CD4-positive, alpha-beta T cell (primary cell): Measurements from ENCODE around the gene ETV5. TPM values are rescaled to one million over a fixed set of nuclear protein-coding genes. Genes with fewer than 3 reads are reported as not detected.

Source experiments
- ATAC-seq: fragments of 200-7000 bp; cut with Tn5 transposase; one replicate; pipeline ENCODE4 v1.10.0; 2022; ENCODE audit warnings: mild to moderate bottlenecking; ENCODE audit not compliant: poor library complexity
- CTCF ChIA-PET: fragments of 350-600 bp; sonication (Branson Sonifier 250); formaldehyde crosslinking; loops from one replicate; lab custom pipeline; 2021; ENCODE audit warnings: antibody characterized with exemption, inconsistent platforms; lab: Charles Lee
- POLR2A ChIA-PET: fragments of 350-600 bp; sonication (Branson Sonifier 250); formaldehyde crosslinking; loops from one replicate; lab custom pipeline; 2021; ENCODE audit warnings: antibody characterized with exemption, inconsistent platforms; lab: Charles Lee
- DNase-seq, 14 experiments: peaks; one replicate each; pipeline ENCODE4 v3.0.0-alpha.2; 2013 to 2020; ENCODE audit warnings: mixed read lengths in 2 of 14
- H3K27ac ChIP-seq, 2 donors: one replicate each; pipeline versions ENCODE4 v1.5.1 to v1.7.0; 2013; ENCODE audit warnings: low read length in 2 of 2, low read depth in 1 of 2, mild to moderate bottlenecking in 1 of 2
- H3K27me3 ChIP-seq, 2 experiments: 1 replicate in 1 of 2; 2 replicates in 1 of 2; pipeline versions ENCODE4 v1.6.1 to v1.7.0; 2013; ENCODE audit warnings: low read length in 2 of 2, control low read depth in 1 of 2, mild to moderate bottlenecking in 1 of 2, moderate library complexity in 1 of 2; ENCODE audit not compliant: insufficient read depth in 2 of 2, control insufficient read depth in 1 of 2
- H3K36me3 ChIP-seq: one replicate; pipeline ENCODE4 v1.6.1; 2013; ENCODE audit warnings: low read length, control low read depth; ENCODE audit not compliant: insufficient read depth
- H3K4me1 ChIP-seq: one replicate; pipeline ENCODE4 v1.6.1; 2013; ENCODE audit warnings: low read length, control low read depth; ENCODE audit not compliant: insufficient read depth
- H3K4me3 ChIP-seq: one replicate; pipeline ENCODE4 v1.5.1; 2013; ENCODE audit warnings: mild to moderate bottlenecking, low read length, moderate library complexity
- H3K9me3 ChIP-seq, 2 experiments: 1 replicate in 1 of 2; 2 replicates in 1 of 2; pipeline versions ENCODE4 v1.6.1 to v1.7.0; 2013; ENCODE audit warnings: low read length in 2 of 2, mild to moderate bottlenecking in 2 of 2, control low read depth in 1 of 2, moderate library complexity in 1 of 2; ENCODE audit not compliant: control insufficient read depth in 1 of 2, insufficient read depth in 1 of 2
- H3K27ac Mint-ChIP-seq: one replicate; pipeline ENCODE4 v1.8.0; 2020; ENCODE audit warnings: mixed read lengths
- H3K27me3 Mint-ChIP-seq: one replicate; pipeline ENCODE4 v1.8.0; 2021; ENCODE audit warnings: mixed read lengths
- H3K36me3 Mint-ChIP-seq: one replicate; pipeline ENCODE4 v1.8.0; 2021; ENCODE audit warnings: low read depth, mixed read lengths
- H3K4me1 Mint-ChIP-seq: one replicate; pipeline ENCODE4 v1.8.0; 2021; ENCODE audit warnings: low read depth, mixed read lengths
- H3K4me3 Mint-ChIP-seq: one replicate; pipeline ENCODE4 v1.8.0; 2020; ENCODE audit warnings: mild to moderate bottlenecking, mixed read lengths
- H3K9me3 Mint-ChIP-seq: one replicate; pipeline ENCODE4 v1.8.0; 2020; ENCODE audit warnings: mixed read lengths
- intact Hi-C, 2 experiments: fragments of 100-400 bp; cut with DNase I in 1 of 2; cut with micrococcal nuclease in 1 of 2; formaldehyde crosslinking; loops; one replicate each; pipeline versions ENCODE4 v1.15.1 to v1.9.0; 2023 to 2025; cut with DNase I, micrococcal nuclease
- total RNA-seq, 174 experiments: library from RNA in 2 of 174; stranded (reverse) in 2 of 174; gene quantifications; one replicate each; pipeline ENCODE4 v1.2.3 and lab custom pipeline; 2021 to 2026
- TF ChIP-seq, protein P1 (sequence below): fragments of 200-600 bp; IDR thresholded peaks from one replicate; pipeline ENCODE4 v1.8.0; 2022; ENCODE audit warnings: antibody characterized with exemption, mild to moderate bottlenecking

ETV5 gene
- total RNA-seq, 2 experiments from 2014 or later = not detected

DNA sequence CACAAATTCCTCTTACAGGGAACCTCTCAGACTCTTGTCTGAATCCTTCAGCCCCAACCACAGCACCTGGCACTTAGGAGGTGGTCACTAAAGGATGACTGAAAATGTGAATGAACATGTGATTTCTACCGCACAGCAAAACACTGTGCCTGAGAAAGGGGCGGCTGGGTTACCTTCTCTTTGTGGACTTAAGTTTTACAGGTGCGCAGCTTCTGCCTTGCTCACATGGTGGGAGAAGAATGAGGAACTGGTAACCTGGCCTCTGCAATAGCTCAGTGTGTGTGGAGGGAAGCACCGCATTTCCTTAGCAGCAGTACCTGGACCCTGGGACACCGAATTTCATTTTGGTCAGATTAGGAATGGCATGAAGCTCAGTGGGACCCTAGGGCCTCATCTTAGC is 9.8 kb upstream of the ETV5 start:
- peaks cover 80% of the 10 kb centered on the region for H3K27me3 Mint-ChIP-seq

DNA sequence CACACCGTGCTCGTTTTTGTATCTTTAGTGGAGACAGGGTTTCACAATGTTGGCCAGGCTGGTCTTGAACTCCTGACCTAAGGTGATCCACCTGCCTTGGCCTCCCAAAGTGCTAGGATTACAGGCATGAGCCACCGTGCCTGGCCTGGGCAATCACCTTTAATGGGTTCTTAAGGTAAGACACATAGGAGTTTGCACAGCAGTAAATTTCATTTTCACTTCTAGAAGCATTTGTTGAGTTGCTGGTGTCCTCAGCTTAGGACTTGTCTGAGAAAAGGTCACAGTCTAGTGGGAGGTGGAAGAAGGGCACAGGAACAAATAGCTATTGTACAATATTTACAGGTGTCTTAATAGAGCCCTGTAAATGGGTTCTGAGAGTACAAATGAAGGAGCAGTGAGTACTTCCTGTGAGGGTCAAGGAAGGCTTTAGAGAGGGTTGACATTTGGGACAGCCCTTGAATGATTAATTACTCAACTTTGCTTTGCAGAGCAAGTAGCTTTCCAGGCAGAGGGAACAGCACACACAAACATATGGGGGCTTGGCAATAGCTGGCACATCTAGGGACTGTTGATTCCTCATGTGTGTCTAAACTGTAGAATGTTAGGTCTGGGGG is 8.7 kb upstream of the ETV5 start:
- H3K27me3 Mint-ChIP-seq = peaks cover 84% of the 10 kb centered on the region
- ATAC-seq = no peak
- no peaks in the 10 kb centered on the region for H3K36me3 ChIP-seq

More for the DNA sequence above, 9.8 kb upstream of the ETV5 start:
- no peak for DNase-seq
- Histone ChIP-seq H3K27ac (no peak overlapping the region), H3K4me1 (no peaks in the 10 kb centered on the region), H3K36me3 (no peaks in the 10 kb centered on the region), H3K4me3 (no peak overlapping the region), H3K9me3 (no peaks in the 10 kb centered on the region), H3K27me3 (peaks cover 16 to 39% of the 10 kb centered on the region in 2 experiments)
- CTCF ChIA-PET = no interaction called here
- POLR2A ChIA-PET = no interaction called here
- Mint-ChIP-seq H3K27ac (no peak overlapping the region), H3K4me1 (no peaks in the 10 kb centered on the region), H3K4me3 (no peak overlapping the region), H3K36me3 (no peaks in the 10 kb centered on the region), H3K9me3 (no peaks in the 10 kb centered on the region)
- no peak for ATAC-seq
- intact Hi-C loops = loop anchor here in 1 of 2 experiments (10.0 kb wide), 1 partner anchor 416 kb away; no protein-coding TSS in a partner anchor
- TF ChIP-seq, protein P1, sequence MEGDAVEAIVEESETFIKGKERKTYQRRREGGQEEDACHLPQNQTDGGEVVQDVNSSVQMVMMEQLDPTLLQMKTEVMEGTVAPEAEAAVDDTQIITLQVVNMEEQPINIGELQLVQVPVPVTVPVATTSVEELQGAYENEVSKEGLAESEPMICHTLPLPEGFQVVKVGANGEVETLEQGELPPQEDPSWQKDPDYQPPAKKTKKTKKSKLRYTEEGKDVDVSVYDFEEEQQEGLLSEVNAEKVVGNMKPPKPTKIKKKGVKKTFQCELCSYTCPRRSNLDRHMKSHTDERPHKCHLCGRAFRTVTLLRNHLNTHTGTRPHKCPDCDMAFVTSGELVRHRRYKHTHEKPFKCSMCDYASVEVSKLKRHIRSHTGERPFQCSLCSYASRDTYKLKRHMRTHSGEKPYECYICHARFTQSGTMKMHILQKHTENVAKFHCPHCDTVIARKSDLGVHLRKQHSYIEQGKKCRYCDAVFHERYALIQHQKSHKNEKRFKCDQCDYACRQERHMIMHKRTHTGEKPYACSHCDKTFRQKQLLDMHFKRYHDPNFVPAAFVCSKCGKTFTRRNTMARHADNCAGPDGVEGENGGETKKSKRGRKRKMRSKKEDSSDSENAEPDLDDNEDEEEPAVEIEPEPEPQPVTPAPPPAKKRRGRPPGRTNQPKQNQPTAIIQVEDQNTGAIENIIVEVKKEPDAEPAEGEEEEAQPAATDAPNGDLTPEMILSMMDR = no peak

GRCh38 chr3:186115239-186115996 is 6.5 kb upstream of the ETV5 start:
- DNase-seq (no peak), ATAC-seq (no peak)
- POLR2A ChIA-PET = no interaction called here
- CTCF ChIA-PET = interaction anchor here (1.4 kb wide), 1 partner anchor 404 kb away, joined by 3 read pairs; no protein-coding TSS in a partner anchor
- TF ChIP-seq, protein P1 = no peak
- Histone ChIP-seq H3K27ac (no peak overlapping the region), H3K36me3 (no peaks in the 10 kb centered on the region), H3K9me3 (peaks cover 0 to under 1% of the 10 kb centered on the region in 2 experiments), H3K4me1 (peaks cover 8% of the 10 kb centered on the region), H3K27me3 (peaks cover 30 to 60% of the 10 kb centered on the region in 2 experiments), H3K4me3 (no peak overlapping the region)
- no peaks in the 10 kb centered on the region for H3K36me3 Mint-ChIP-seq
- H3K27ac Mint-ChIP-seq = no peak overlapping the region
- peaks cover 10% of the 10 kb centered on the region for H3K4me1 Mint-ChIP-seq
- intact Hi-C loops = loop anchor here in 1 of 2 experiments (10.0 kb wide), 1 partner anchor 419 kb away; no protein-coding TSS in a partner anchor
- H3K4me3 Mint-ChIP-seq = no peak overlapping the region
- H3K27me3 Mint-ChIP-seq = peaks cover 90% of the 10 kb centered on the region
- no peaks in the 10 kb centered on the region for H3K9me3 Mint-ChIP-seq

More for the DNA sequence above, 8.7 kb upstream of the ETV5 start:
- Mint-ChIP-seq H3K36me3 (no peaks in the 10 kb centered on the region), H3K4me1 (no peaks in the 10 kb centered on the region), H3K4me3 (no peak overlapping the region), H3K27ac (no peak overlapping the region), H3K9me3 (no peaks in the 10 kb centered on the region)
- Histone ChIP-seq H3K4me1 (no peaks in the 10 kb centered on the region), H3K27ac (no peak overlapping the region), H3K4me3 (no peak overlapping the region), H3K27me3 (peaks cover 18 to 48% of the 10 kb centered on the region in 2 experiments), H3K9me3 (no peaks in the 10 kb centered on the region)
- DNase-seq = no peak
- intact Hi-C loops = loop anchor here in 1 of 2 experiments (10.0 kb wide), 1 partner anchor 417 kb away; no protein-coding TSS in a partner anchor
- TF ChIP-seq, protein P1 = no peak
- CTCF ChIA-PET = no interaction called here
- POLR2A ChIA-PET = no interaction called here
